Esophagus (tissue), 2 donors: ENCODE measurements around the gene SMURF2. TPM values are rescaled to one million over a fixed set of nuclear protein-coding genes. Genes with fewer than 3 reads are reported as not detected.

ENCODE experiments used
- H3K27ac ChIP-seq, 2 donors: one replicate each; pipeline ENCODE4 v1.5.1; 2013; ENCODE audit warnings: low read depth in 2 of 2, mild to moderate bottlenecking in 2 of 2, inconsistent platforms in 1 of 2, low read length in 1 of 2, moderate library complexity in 1 of 2
- H3K27me3 ChIP-seq, 2 donors: one replicate each; pipeline ENCODE4 v1.6.1; 2013; ENCODE audit warnings: low read length in 2 of 2, control low read depth in 1 of 2, mild to moderate bottlenecking in 1 of 2; ENCODE audit not compliant: insufficient read depth in 2 of 2, control insufficient read depth in 1 of 2
- H3K36me3 ChIP-seq, 2 donors: one replicate each; pipeline ENCODE4 v1.6.1; 2013; ENCODE audit warnings: low read length in 1 of 2; ENCODE audit not compliant: control insufficient read depth in 2 of 2, insufficient read depth in 2 of 2
- H3K4me1 ChIP-seq, 2 donors: one replicate each; pipeline ENCODE4 v1.6.1; 2013; ENCODE audit warnings: low read length in 1 of 2; ENCODE audit not compliant: control insufficient read depth in 2 of 2, insufficient read depth in 2 of 2
- H3K4me3 ChIP-seq, 2 donors: one replicate each; pipeline ENCODE4 v1.5.1; 2013; ENCODE audit warnings: low read length in 2 of 2, mild to moderate bottlenecking in 2 of 2, low read depth in 1 of 2, moderate library complexity in 1 of 2
- H3K9me3 ChIP-seq, 2 donors: one replicate each; pipeline ENCODE4 v1.6.1; 2013; ENCODE audit warnings: mild to moderate bottlenecking in 2 of 2, low read depth in 1 of 2, low read length in 1 of 2, moderate library complexity in 1 of 2; ENCODE audit not compliant: control insufficient read depth in 2 of 2, insufficient read depth in 1 of 2
- WGBS, 2 donors: extraction: QIAGEN DNeasy Blood & Tissue Kit; methylation state at CpG; one replicate each; pipeline ENCODE4 v1.1.7; 2013; 5-methylcytosine and 5-hydroxymethylcytosine counted together
- polyA plus RNA-seq, 2 donors: library from polyadenylated mRNA; stranded (reverse); fragments of 200-250 nt; gene quantifications; one replicate each; pipeline ENCODE4 v1.2.3, GENCODE V29; 2013
- donor health status: healthy with polysubstance abuse.
- donor health status: Bipolar disorder and iron deficiency.

The SMURF2 gene
- polyA plus RNA-seq, 2 donors: 3.1 TPM

GRCh38 chr17:64688481-64688880 is 26.4 kb upstream of the SMURF2 start:
- no peaks in the 10 kb centered on the region for H3K9me3 ChIP-seq
- no peaks in the 10 kb centered on the region for H3K27me3 ChIP-seq
- no peaks in the 10 kb centered on the region for H3K4me1 ChIP-seq
- no peak overlapping the region for H3K27ac ChIP-seq
- WGBS, 2 donors: 95 to 96% methylated on average over 5 of the region's 5 CpGs
- H3K36me3 ChIP-seq: no peaks in the 10 kb centered on the region
- no peak overlapping the region for H3K4me3 ChIP-seq

- Histone ChIP-seq H3K27ac (no peak overlapping the region), H3K36me3 (no peaks in the 10 kb centered on the region), H3K9me3 (no peaks in the 10 kb centered on the region), H3K4me1 (no peaks in the 10 kb centered on the region), H3K27me3 (no peaks in the 10 kb centered on the region), H3K4me3 (no peak overlapping the region)
- WGBS, 2 donors: 81 to 90% methylated on average over 5 of the region's 5 CpGs
Observed at GRCh38 chr17:64687961-64688360, 25.9 kb upstream of the SMURF2 start.

DNA sequence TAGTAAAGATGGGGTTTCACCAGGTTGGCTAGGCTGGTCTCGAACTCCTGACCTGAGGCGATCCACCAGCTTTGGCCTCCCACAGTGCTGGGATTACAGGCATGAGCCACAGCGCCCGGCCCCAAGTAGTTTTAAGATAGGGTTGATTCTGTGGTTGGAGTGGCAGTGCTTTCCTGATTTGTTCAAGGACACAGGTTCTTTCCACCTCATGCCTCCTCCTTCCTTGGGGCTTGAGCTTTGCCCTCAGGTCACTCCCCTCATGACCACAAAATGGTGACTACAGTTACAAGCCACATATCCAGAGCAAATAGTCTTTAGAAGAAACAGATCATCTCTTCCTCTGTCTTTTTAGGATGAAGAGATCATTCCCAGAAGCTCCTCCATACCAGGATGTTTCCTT is 25.3 kb upstream of the SMURF2 start:
- H3K4me3 ChIP-seq: no peak overlapping the region
- no peak overlapping the region for H3K27ac ChIP-seq
- no peaks in the 10 kb centered on the region for H3K36me3 ChIP-seq
- H3K27me3 ChIP-seq: no peaks in the 10 kb centered on the region
- H3K4me1 ChIP-seq: no peaks in the 10 kb centered on the region
- 93 to 97% methylated on average over 4 of the region's 4 CpGs for WGBS, 2 donors
- no peaks in the 10 kb centered on the region for H3K9me3 ChIP-seq

GRCh38 chr17:64686705-64687104 is 24.6 kb upstream of the SMURF2 start:
- no peaks in the 10 kb centered on the region for H3K36me3 ChIP-seq
- no peaks in the 10 kb centered on the region for H3K4me1 ChIP-seq
- 94 to 95% methylated on average over 2 of the region's 2 CpGs for WGBS, 2 donors
- no peaks in the 10 kb centered on the region for H3K9me3 ChIP-seq
- no peak overlapping the region for H3K27ac ChIP-seq
- H3K27me3 ChIP-seq: no peaks in the 10 kb centered on the region
- H3K4me3 ChIP-seq: no peak overlapping the region

GRCh38 chr17:64685705-64686104 is 23.6 kb upstream of the SMURF2 start:
- 95 to 96% methylated on average over 9 of the region's 9 CpGs for WGBS, 2 donors
- Histone ChIP-seq H3K27ac (no peak overlapping the region), H3K36me3 (no peaks in the 10 kb centered on the region), H3K4me1 (no peaks in the 10 kb centered on the region), H3K27me3 (no peaks in the 10 kb centered on the region), H3K4me3 (no peak overlapping the region), H3K9me3 (no peaks in the 10 kb centered on the region)

- H3K27me3 ChIP-seq: no peaks in the 10 kb centered on the region
- H3K4me3 ChIP-seq: no peak overlapping the region
- WGBS, 2 donors: 67 to 72% methylated on average over 2 of the region's 2 CpGs
- H3K9me3 ChIP-seq: no peaks in the 10 kb centered on the region
- no peak overlapping the region for H3K27ac ChIP-seq
- no peaks in the 10 kb centered on the region for H3K4me1 ChIP-seq
- H3K36me3 ChIP-seq: no peaks in the 10 kb centered on the region
Observed at GRCh38 chr17:64683796-64684195, 21.7 kb upstream of the SMURF2 start.

DNA sequence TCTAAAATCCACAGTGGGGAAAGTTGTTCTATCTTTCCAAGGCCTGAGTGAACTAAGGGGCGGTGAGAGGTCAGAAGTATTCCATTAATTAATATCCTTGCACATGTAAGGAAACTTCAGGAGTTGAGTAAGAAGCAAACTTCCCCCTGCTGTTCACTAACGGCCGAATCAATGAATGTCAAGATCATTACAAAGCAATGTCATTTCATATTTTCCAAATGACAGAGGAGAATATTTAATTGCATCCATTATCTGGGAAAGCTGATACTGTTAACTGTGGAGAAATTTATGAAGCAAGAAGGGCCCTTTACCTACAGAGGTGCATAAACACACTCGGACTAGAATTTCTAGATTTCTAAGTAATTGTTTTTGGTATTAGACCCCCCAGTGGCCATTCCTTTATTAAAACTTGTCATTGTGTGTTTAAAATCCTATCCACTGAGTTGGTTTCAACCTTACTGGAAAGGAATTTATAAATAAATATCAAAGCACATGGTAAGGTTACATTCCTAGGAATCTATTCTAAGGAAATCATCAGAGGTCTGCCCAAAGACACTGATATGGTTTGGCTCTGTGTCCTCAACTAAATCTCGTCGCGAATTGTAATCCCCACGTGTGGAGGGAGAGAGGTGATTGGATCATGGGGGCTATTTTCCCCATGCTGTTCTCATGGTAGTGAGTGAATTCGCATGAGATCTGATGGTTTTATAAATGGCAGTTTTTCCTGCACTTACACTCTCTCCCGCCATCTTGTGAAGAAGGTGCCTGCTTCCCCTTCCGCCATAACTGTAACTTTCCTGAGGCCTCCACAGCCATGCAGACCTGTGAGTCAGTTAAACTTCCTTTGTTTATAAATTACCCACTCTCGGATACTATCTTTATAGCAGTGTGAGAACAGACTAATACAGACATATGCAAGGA is 20.4 kb upstream of the SMURF2 start:
- H3K27ac ChIP-seq: no peak overlapping the region
- WGBS, 2 donors: 87 to 90% methylated on average over 12 of the region's 12 CpGs
- H3K9me3 ChIP-seq: no peaks in the 10 kb centered on the region
- H3K36me3 ChIP-seq: no peaks in the 10 kb centered on the region
- no peak overlapping the region for H3K4me3 ChIP-seq
- H3K27me3 ChIP-seq: no peaks in the 10 kb centered on the region
- H3K4me1 ChIP-seq: no peaks in the 10 kb centered on the region

DNA sequence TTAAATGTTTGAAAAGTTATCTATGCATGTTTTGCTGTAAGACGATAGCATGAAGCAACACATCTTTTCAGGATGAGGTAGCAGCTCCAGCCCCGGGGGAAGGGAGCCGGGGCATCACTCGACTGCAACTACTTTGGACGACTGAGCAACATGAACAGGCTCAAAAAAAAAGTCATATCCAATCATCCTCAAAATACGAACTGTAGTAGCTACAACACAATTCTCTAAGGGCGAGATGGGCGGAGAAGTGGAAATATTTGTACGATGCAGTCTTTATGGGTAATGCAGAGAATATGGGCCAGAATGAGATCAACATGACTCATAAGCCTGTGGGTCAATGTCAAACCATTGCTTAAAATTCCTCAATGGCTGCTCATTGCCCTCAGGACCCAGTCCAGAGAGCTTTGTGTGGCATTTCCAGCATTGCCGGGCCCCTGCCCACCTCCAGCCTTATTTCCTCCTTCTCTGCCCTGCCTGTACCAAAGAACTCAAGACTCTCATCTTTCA is 17.7 kb upstream of the SMURF2 start:
- no peak overlapping the region for H3K4me3 ChIP-seq
- no peaks in the 10 kb centered on the region for H3K4me1 ChIP-seq
- H3K9me3 ChIP-seq: no peaks in the 10 kb centered on the region
- H3K36me3 ChIP-seq: no peaks in the 10 kb centered on the region
- WGBS, 2 donors: 68 to 76% methylated on average over 10 of the region's 10 CpGs
- H3K27ac ChIP-seq: no peak overlapping the region
- H3K27me3 ChIP-seq: no peaks in the 10 kb centered on the region

DNA sequence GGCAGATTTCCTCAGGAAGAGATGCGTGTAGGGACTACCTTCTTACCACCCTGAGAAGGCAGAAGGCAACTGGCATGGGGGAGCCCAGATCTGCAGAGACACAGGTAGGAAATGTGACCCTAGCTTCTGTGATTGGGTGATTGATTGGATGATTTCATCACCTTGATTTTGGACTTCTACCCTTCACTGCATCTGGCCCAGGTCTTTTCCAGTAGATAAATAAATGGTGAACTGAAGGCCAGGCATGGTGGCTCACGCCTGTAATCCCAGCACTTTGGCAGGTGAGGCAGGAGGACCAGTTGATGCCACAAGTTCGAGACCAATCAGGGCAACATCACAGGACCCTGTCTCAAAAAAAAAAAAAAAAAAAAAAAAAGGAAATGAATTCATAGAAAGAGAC is 14.7 kb upstream of the SMURF2 start:
- Histone ChIP-seq H3K27ac (no peak overlapping the region), H3K36me3 (no peaks in the 10 kb centered on the region), H3K4me3 (no peak overlapping the region), H3K27me3 (no peaks in the 10 kb centered on the region), H3K9me3 (no peaks in the 10 kb centered on the region), H3K4me1 (no peaks in the 10 kb centered on the region)
- 60 to 63% methylated on average over 3 of the region's 3 CpGs for WGBS, 2 donors
